Ovary (tissue), 9 donors: ENCODE measurements around the gene LRRC27. TPM values are rescaled to one million over a fixed set of nuclear protein-coding genes. Genes with fewer than 3 reads are reported as not detected.

Source experiments
- DNase-seq, 5 donors: peaks; one replicate each; pipeline ENCODE4 v3.0.0-alpha.2; 2019 to 2020
- H3K27ac ChIP-seq, 2 donors: fragments of 200-600 bp; one replicate each; pipeline versions ENCODE4 v1.5.1 to v1.8.0; 2019 to 2022
- H3K27me3 ChIP-seq: fragments of 200-600 bp; one replicate; pipeline ENCODE4 v1.8.0; 2022
- H3K36me3 ChIP-seq: fragments of 200-600 bp; sonication (generic); one replicate; pipeline ENCODE4 v1.5.1; 2019
- H3K4me1 ChIP-seq: one replicate; pipeline ENCODE4 v1.8.1; 2013; ENCODE audit warnings: mild to moderate bottlenecking, moderate library complexity; ENCODE audit not compliant: insufficient read depth
- H3K4me3 ChIP-seq: fragments of 200-600 bp; sonication (generic); one replicate; pipeline ENCODE4 v1.5.1; 2017
- H3K9me3 ChIP-seq, 2 donors: fragments of 200-600 bp in 1 of 2; sonication (generic) in 1 of 2; one replicate each; pipeline versions ENCODE4 v1.5.1 to v1.8.1; 2013 to 2019; ENCODE audit warnings: mild to moderate bottlenecking in 1 of 2, moderate library complexity in 1 of 2
- EP300 ChIP-seq: sonication (generic); formaldehyde crosslinking; IDR thresholded peaks from one replicate; pipeline ENCODE4 v1.6.1; 2017; ENCODE audit warnings: antibody characterized with exemption
- POLR2A ChIP-seq: fragments of 450-650 bp; IDR thresholded peaks from one replicate; pipeline ENCODE4 v1.6.1; 2017; ENCODE audit warnings: antibody characterized with exemption, mild to moderate bottlenecking, moderate library complexity
- WGBS, 3 donors: extraction: QIAGEN DNeasy Blood & Tissue Kit in 1 of 3; methylation state at CpG; one replicate each; pipeline versions ENCODE4 v1.1.5 to v1.1.7; 2013 to 2017; 5-methylcytosine and 5-hydroxymethylcytosine counted together
- intact Hi-C, 4 donors: fragments of 100-400 bp; cut with DNase I; formaldehyde crosslinking; loops; one replicate each; pipeline versions ENCODE4 v1.11.0 to v1.15.1; 2022 to 2023
- polyA plus RNA-seq, 2 donors: library from polyadenylated mRNA; stranded (reverse); fragments of 200-250 nt in 1 of 2; fragments of 350-450 nt in 1 of 2; fragmentation: Illumina TruSeq in 1 of 2; extraction: RNeasy Lipid Tissue Mini Kit (QIAGEN cat#74804) in 1 of 2; gene quantifications; one replicate each; pipeline ENCODE4 v1.2.3, GENCODE V29; 2013 to 2014
- total RNA-seq, 7 donors: library from RNA; depleted of rRNA in 2 of 7; stranded (reverse); fragments of >200 nt in 2 of 7; fragmentation: NEBNext Ultra II Directional in 3 of 7; extraction: Animal tissue kit (Norgen Biotek cat#: 25700) in 3 of 7; gene quantifications; one replicate each; pipeline versions ENCODE4 v1.1.0 to v1.2.4, GENCODE V29; 2016 to 2023
- TF ChIP-seq, protein P1 (sequence below), 3 donors: fragments of 450-650 bp in 2 of 3; fragments of 200-600 bp in 1 of 3; IDR thresholded peaks; one replicate each; pipeline versions ENCODE4 v1.5.1 to v1.8.0; 2016 to 2022; ENCODE audit warnings: antibody characterized with exemption in 3 of 3, mild to moderate bottlenecking in 1 of 3
- donor health status: DM: no; HTN: no; CAD: no; lungs with moderate emphysema.
- donor health status: DM: no; HTN: no; CAD: no.
- donor health status: Bipolar disorder and iron deficiency.
- donor health status: DM: yes; HTN: yes; CAD: no.
- donor health status: DM: no; HTN: no; CAD: no.
- donor health status: DM: yes; HTN: yes; CAD: no.

The LRRC27 gene
- total and polyA plus RNA-seq, 9 donors: 7.4 to 12.3 (median 9.3) TPM

DNA sequence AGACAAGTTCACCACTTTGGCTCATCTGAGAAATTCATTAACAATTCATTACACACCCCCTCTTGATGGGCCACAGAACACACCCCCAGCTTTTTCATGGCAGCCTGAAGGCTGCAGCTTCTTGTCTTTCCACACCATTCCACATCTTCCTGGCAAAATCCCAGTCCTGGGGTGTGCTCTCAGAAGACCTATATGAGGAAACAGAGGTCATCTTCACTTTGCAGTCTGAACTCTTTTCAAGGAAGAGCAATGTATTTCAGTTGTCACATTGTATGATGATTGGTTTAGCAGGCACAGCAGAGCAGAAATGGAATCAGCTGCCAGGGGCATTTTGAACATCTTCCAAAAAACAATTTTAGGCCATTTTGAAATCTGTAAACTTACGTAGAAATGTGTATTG lies 7.8 kb upstream of the LRRC27 start:
- H3K36me3 ChIP-seq: no peaks in the 10 kb centered on the region
- no peak overlapping the region for H3K27ac ChIP-seq
- TF ChIP-seq POLR2A: no peak
- TF ChIP-seq EP300: no peak
- TF ChIP-seq, protein P1, sequence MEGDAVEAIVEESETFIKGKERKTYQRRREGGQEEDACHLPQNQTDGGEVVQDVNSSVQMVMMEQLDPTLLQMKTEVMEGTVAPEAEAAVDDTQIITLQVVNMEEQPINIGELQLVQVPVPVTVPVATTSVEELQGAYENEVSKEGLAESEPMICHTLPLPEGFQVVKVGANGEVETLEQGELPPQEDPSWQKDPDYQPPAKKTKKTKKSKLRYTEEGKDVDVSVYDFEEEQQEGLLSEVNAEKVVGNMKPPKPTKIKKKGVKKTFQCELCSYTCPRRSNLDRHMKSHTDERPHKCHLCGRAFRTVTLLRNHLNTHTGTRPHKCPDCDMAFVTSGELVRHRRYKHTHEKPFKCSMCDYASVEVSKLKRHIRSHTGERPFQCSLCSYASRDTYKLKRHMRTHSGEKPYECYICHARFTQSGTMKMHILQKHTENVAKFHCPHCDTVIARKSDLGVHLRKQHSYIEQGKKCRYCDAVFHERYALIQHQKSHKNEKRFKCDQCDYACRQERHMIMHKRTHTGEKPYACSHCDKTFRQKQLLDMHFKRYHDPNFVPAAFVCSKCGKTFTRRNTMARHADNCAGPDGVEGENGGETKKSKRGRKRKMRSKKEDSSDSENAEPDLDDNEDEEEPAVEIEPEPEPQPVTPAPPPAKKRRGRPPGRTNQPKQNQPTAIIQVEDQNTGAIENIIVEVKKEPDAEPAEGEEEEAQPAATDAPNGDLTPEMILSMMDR (IDR thresholded peaks at IDR 0.05): no peak
- WGBS, 3 donors: 92 to 98% (median 95%) methylated on average over 1 of the region's 1 CpG
- peaks cover 4% of the 10 kb centered on the region for H3K4me1 ChIP-seq
- no peaks in the 10 kb centered on the region for H3K27me3 ChIP-seq
- intact Hi-C loops: no loop called here
- no peak overlapping the region for H3K4me3 ChIP-seq
- no peaks in the 10 kb centered on the region for H3K9me3 ChIP-seq
- DNase-seq: no peak

DNA sequence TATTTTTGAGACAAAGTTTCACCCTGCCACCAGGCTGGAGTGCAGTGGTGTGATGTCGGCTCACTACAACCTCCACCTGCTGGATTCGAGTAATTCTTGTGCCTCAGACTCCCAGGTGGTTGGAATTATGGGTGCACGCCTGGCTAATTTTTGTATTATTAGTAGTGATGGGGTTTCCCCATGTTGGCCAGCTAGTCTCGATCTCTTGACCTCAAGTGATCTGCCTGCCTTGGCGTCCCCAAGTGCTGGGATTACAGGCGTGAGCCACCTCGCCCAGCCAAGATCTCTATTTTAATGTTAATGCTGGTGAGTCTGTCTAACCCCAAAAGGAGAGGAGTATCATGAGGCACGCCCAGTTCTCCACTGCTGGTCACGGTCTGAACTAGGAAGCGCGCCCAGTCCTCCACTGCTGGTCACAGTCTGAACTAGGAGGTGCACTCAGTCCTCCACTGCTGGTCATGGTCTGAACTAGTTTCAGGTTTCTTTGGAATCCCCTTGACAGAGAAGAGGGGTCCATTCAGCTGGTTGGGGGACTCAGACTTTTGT lies 5.6 kb upstream of the LRRC27 start:
- Histone ChIP-seq H3K27me3 (no peaks in the 10 kb centered on the region), H3K4me3 (no peak overlapping the region), H3K27ac (no peak overlapping the region), H3K4me1 (peaks cover 12% of the 10 kb centered on the region), H3K36me3 (no peaks in the 10 kb centered on the region), H3K9me3 (no peaks in the 10 kb centered on the region)
- DNase-seq: no peak
- 93 to 96% (median 96%) methylated on average over 11 of the region's 11 CpGs for WGBS, 3 donors
- no peak for TF ChIP-seq POLR2A
- TF ChIP-seq, protein P1 (IDR thresholded peaks at IDR 0.05): no peak
- TF ChIP-seq EP300: no peak
- intact Hi-C loops: no loop called here

DNA sequence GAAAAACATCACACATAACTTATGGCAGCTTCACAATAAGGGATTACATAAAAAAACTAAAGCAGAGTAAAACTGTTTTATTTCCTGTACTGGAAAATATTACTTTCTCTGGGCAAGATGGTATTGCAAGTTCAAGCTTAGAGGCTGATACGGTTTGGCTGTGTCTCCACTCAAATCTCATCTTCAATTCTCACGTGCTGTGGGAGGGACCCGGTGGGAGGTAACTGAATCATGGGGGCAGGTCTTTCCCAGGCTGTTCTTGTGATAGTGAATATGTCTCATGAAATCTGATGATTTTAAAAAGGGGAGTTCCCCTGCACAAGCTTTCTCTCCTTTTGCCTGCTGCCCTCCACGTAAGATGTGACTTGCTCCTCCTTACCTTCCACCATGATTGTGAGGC lies 5.1 kb upstream of the LRRC27 start:
- Histone ChIP-seq H3K4me1 (peaks cover 12% of the 10 kb centered on the region), H3K36me3 (no peaks in the 10 kb centered on the region), H3K27me3 (no peaks in the 10 kb centered on the region), H3K9me3 (no peaks in the 10 kb centered on the region), H3K4me3 (no peak overlapping the region), H3K27ac (no peak overlapping the region)
- TF ChIP-seq POLR2A: no peak
- TF ChIP-seq, protein P1 (IDR thresholded peaks at IDR 0.05): no peak
- no peak for TF ChIP-seq EP300
- no peak for DNase-seq
- WGBS, 3 donors: 76 to 81% (median 77%) methylated on average over 4 of the region's 4 CpGs
- intact Hi-C loops: no loop called here

DNA sequence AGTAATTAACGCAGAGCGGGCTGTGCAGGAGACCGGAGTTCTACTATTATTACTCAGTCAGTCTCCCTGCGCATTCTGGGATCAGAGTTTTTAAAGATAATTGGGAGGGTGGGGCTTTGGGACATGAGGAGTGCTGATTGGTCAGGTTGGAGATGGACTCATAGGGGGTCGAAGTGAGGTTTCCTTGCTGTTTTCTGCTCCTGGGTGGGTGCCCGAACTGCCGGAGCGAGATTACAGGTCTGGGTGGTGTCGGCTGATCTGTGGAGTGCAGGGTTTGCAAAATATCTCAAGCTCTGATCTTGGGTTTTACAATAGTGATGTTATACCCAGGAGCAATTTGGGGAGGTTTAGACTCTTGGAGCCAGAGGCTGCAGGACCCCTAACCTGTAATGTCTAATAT lies 3.9 kb upstream of the LRRC27 start:
- intact Hi-C loops: no loop called here
- H3K36me3 ChIP-seq: no peaks in the 10 kb centered on the region
- DNase-seq: no peak
- TF ChIP-seq, protein P1 (IDR thresholded peaks at IDR 0.05): no peak
- TF ChIP-seq EP300: no peak
- no peak for TF ChIP-seq POLR2A
- no peak overlapping the region for H3K4me3 ChIP-seq
- no peak overlapping the region for H3K27ac ChIP-seq
- no peaks in the 10 kb centered on the region for H3K9me3 ChIP-seq
- H3K4me1 ChIP-seq: peaks cover 12% of the 10 kb centered on the region
- 94 to 99% (median 94%) methylated on average over 9 of the region's 9 CpGs for WGBS, 3 donors
- no peaks in the 10 kb centered on the region for H3K27me3 ChIP-seq
